HG02759 (cell line): ENCODE measurements around the gene C1orf226.
A peak's percentile ranks its signal among the peaks of the same experiment; 100 is the strongest.
"Not testable (repeated sequence)": the region's sequence is repeated elsewhere in the genome, so short reads cannot be mapped to it uniquely, and the experiment has no call there.

ENCODE experiments used
- ATAC-seq: cut with Tn5 transposase; IDR thresholded peaks from one replicate; pipeline ENCODE4 v1.9.1; 2021; ENCODE audit warnings: mild to moderate bottlenecking, moderate library complexity; ENCODE audit not compliant: unreplicated experiment

The C1orf226 gene

GRCh38 chr1:162381383-162381782, at the start of gene C1orf226:
Gene C1orf226 (plus strand): TSS chr1:162381728. CDS start chr1:162381902, 174 bp downstream.
- ATAC-seq: no peak

GRCh38 chr1:162333991-162334390, 47.5 kb upstream of the C1orf226 start:
- ATAC-seq: no peak

- no peak for ATAC-seq
Observed at GRCh38 chr1:162335126-162335525, 46.4 kb upstream of the C1orf226 start.

- ATAC-seq: no peak
Observed at GRCh38 chr1:162336621-162337285, 44.8 kb upstream of the C1orf226 start.

DNA sequence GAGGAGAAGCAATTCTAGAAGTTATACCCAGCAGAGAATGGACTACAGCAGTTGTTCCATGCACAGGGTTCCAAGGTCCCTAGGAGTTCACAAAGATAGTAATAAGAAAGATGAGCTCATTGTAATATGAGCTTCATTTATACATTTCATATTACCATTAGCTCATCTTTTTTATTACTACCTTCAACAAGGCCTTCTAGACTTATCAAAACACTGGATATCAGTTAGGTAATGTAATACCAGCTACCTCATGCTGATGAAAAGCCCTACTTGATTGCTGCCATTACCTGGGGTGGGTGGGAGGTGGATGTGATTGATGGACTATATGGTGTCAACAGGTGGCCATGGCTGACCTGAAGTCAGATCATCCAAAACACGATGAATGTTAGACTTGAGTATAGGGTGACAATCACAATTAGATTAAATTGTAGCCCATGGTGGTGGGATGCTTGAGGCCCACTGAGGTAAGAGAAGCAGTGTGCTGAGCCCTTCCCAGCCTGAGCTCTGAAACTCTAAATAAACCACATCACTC, 39.0 kb upstream of the C1orf226 start:
- no peak for ATAC-seq

GRCh38 chr1:162343470-162343869, 38.1 kb upstream of the C1orf226 start:
- ATAC-seq: no peak

- no peak for ATAC-seq
Observed at GRCh38 chr1:162347281-162347680, 34.2 kb upstream of the C1orf226 start.

- ATAC-seq: no peak
Observed at GRCh38 chr1:162349635-162350330, 31.7 kb upstream of the C1orf226 start.

GRCh38 chr1:162351246-162351842, 30.2 kb upstream of the C1orf226 start:
- no peak for ATAC-seq

GRCh38 chr1:162351874-162352273, 29.7 kb upstream of the C1orf226 start:
- not testable (repeated sequence) for ATAC-seq

DNA sequence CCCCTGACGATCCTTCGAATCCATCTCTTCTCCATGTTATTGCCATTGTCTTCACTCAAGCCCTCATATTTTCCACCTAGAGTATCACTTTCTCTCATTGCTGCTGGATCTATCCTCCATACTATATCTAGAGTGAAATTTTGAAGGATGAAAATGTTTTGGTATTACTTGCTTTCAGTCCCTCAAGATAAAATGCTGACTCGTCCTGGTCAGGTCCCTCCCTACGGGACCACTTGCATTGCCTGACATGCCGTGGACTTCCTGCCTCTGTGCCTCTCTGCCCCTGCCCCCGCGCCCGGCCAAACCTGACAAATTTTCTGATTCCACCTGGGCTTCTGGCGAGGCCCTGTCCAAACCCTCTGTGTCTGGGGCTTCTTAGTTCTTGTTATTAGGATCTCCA, 28.4 kb upstream of the C1orf226 start:
- ATAC-seq: no peak

DNA sequence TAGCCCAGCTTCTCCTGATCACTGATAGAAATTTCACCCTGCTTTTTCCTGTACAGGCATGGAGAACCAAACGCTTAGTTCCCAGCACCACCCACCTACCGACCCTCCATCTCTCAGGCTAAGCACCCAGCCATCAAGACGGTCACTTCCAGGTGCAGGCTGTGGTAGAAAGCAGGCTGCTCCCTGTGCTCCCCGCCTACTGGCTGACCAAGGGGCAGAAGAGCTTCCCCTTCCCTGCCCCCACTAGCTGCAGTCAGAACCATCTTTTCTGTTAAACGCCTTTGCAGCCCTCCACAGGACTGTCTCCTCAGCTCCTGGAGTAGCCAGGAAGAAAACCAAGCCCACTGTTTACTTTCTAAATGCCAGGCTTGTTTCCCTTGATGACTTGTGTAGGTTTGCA, 27.8 kb upstream of the C1orf226 start:
- no peak for ATAC-seq

DNA sequence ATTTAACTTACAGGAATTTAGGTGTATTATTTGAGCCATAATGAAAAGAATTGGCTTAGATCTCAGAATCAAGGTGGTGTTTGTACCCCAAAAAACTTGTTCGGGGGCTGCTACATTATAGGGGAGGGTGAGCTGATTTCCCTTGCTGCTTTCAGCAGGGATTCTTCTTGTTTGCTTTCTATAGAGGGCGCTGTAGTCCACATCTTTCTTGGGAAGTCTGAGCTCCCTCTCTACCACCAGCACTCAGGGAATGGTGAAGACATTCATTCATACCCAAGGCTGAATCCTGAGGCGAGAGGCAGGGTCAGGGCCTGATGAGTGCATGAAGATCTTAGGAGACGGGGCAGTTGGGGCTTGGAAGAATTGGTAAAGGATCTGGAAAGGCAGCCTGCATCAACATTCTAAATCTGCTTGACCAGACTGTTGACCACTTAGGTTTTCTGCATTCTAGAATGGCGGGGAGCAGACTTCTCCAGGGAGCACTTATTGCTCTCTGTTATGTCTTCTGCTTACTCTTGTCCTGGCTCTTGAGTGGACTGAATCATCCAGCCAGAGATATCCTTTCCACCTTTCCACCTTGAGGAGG, 23.8 kb upstream of the C1orf226 start:
- no peak for ATAC-seq

DNA sequence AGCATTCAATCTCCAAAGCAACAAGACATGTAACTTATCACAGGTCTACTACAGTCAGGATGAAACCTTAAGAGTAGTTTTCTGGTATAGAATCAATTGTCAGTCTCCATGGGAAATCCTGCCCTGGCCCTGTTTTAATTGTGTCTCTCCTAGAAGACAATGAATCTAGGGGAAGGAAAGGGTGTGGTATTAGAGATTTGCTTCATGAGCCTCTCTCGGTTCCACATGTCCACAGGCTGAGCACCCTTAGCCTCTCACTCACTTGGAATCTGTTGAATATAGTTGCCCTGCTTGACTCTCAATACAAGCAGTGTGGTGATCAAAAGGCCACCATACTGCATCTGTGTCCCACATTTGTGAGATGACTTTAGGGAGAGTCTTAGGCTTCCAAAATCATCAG, 22.6 kb upstream of the C1orf226 start:
- no peak for ATAC-seq

- no peak for ATAC-seq
Observed at GRCh38 chr1:162359523-162360236, 21.8 kb upstream of the C1orf226 start.

- ATAC-seq: no peak
Observed at GRCh38 chr1:162360237-162360873, 21.2 kb upstream of the C1orf226 start.

DNA sequence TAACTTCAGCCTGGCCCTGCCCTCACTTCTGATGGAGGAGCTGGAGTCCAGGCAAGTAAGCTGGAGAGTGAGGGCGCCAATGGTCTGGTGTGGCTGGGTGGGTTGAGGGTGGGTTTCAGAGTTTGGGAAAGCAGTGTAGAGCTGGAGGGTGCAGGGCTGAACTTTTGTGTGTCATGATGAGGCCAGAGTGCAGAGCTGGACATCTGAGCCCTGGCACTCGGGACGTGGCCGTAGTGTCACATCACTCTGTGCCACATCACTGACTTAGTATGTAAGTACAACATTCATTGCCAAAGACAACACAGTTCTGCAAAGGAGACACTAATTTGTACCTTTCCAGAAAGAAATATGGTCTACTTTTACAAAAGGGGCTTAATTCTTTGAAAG, 20.7 kb upstream of the C1orf226 start:
- no peak for ATAC-seq

- peak; percentile 62 for ATAC-seq
Observed at GRCh38 chr1:162361349-162361748, 20.2 kb upstream of the C1orf226 start.

DNA sequence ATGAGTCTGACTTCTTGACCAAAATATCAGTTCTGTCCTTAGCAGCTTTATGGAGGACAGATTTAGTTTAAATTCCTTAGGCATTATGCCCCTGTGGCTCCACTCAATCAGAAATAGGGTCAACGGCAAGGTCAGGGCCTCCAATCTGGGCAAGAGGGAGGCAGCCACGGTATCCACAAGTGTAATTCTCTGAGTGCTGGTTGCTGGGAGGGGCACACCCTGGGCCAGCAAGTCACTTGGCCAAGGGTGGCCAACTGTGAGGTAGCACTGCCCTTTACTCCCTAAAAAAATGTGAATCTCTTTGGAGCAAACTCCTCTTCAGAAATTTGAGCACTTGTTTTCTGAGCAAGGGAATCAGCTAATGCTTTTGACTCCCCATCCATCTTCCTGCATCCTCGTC, 17.7 kb upstream of the C1orf226 start:
- no peak for ATAC-seq

GRCh38 chr1:162364498-162364897, 17.0 kb upstream of the C1orf226 start:
- no peak for ATAC-seq
